ENCODE measurements around the gene CAPN9.

CAPN9 gene

DNA sequence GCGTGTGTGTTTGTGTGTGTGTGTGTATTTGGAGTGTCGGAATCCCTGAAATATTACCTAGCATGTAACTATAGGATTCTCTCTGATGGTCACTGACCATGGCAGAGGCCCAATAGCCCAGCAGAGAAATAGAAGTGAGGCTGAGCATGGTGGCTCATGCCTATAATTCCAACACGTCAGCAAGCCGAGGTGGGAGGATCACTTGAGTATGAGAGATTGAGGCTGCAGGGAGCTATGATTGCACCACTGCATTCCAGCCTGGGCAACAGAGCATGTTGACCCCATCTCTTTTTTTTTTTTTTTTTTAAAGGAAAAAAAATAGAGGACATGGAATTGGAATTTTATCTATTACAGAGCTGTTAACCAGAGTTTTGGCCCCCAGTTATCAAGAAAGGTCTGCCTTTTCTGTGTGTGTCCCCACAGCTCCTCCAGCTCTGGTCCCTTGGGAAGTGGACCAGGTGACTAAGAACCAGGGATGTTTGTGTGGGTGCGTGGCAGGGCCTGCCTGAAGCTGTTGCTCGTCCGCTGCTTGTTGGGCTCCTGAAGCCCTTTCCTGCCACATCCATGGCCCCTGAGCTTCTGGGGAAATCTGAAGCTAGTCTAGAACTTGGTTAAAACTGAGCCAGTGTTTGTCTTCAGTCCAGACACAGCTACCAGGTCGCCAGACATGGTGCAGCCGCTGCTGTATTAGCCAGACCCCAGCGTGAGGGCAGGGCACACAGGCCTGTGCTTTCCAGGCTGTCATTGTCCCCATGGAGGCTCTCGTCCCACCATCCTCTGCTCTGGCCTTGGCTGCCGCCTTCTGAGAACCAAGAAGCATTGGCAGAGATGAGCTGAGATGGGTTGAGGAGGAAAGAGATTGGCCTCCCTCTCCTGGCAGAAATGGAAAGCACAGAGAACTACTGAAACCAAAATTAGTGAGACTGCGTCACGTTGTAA, 25.5 kb downstream of the CAPN9 start:
- no peak for DNase-seq

GRCh38 chr1:230773396-230774033, 26.3 kb downstream of the CAPN9 start:
- DNase-seq: no peak

DNA sequence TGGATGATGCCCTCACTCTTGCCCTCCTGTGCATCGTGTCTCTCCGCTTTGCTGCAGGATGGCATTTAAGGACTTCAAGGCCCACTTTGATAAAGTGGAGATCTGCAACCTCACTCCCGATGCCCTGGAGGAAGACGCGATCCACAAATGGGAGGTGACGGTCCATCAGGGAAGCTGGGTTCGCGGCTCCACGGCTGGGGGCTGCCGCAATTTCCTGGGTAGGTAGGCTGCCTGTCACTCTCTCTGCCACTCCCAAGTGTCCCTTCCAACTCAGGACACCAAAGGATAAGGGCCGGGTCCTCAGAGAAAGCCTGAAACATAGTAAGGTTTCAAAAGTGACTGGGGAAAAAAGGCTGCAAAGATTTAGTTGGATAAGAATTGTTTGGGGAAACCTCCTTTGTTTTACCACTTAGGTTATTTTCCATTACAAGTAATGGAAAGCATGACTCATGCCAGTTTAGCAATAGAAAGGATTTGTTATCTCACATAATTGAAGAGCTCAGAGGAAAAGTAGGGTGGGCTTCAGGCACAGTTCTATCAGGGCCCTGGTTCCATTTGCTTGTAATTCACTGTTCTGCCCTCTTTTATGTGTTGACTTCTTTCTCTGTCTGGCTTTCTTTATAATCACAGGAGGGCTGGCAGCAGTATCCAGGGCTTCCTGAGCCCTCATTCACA, 31.9 kb downstream of the CAPN9 start:
- no peak for DNase-seq

GRCh38 chr1:230781131-230781530, 33.9 kb downstream of the CAPN9 start:
- no peak for DNase-seq

DNA sequence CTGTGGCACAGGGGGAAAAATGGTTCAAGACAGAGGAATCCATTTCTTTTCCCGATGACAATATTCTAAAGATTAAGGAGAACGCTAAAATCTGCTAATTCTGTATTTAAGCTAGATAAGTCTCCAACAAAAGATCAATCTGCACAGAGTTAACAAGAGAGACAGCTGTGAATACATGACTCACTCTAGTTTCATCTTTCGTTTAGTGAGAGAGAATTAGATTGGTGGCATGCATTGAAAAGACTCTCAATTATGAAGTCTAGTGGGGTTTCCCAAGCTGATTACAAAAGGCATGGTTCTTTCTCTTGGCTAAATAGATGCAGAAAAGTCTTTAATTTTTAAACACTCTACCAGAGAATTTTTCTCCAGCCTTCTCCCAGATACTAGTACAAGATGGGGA, 34.4 kb downstream of the CAPN9 start:
- DNase-seq: no peak

DNA sequence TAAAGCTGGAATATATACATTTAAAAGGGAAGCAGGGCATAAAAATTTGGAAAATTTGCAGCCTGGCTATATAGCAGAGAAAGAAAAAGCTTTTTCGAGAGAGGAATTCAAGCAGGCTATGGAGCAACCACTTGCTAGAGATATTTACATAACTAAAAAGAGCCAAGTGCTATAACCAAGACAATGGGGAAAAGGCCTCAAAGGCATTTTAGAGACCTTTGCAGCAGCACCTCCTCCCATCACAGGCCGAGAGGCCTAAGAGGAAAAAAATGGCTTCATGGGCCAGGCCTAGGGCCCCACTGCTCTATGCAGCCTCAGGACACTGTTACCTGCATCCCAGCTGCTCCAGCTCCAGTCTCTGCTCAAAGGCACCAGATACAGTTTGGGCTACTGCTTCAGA, 37.0 kb downstream of the CAPN9 start:
- no peak for DNase-seq

- DNase-seq: no peak
These were observed 38.6 kb downstream of the CAPN9 start for GRCh38 chr1:230785636-230786384.

DNA sequence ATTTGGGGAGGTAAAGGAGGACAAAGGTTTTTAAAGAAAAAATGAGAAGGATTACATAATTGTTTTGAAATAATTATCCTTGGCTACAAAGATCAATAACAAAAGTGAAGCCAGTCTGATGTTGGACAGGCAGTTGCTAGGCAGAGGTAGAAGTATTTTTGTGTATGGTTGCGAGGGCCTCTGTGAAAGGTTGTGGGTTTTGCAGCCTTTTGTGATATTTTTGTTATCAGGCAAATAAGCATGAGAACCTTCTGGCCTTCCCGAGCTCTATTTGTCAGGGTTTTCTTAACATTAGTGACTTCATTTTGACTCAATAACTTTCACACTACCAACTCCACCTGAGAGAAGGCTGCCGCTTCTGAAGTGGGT, 39.2 kb downstream of the CAPN9 start:
- DNase-seq: no peak

- DNase-seq: no peak
These were observed 40.3 kb downstream of the CAPN9 start for GRCh38 chr1:230787471-230787870.

GRCh38 chr1:230788561-230789275, 41.5 kb downstream of the CAPN9 start:
- DNase-seq: no peak

DNA sequence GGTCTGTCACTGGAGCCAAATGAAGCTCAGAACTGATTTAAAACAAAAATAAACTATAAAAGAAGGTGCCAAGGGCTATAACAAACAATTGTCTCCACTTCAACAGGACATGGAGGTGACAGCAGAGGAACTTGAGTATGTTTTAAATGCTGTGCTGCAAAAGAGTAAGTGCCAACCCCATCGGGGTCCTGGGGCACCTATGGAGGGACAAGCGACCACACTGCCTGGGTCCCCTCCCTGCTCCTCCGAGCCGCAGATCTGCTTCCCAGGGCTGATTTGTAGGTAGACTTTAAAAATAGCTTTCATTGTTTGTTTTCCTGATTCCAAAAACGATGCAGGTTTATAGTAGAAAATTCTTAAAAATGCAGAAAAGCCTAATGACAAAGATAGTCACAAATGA, 42.8 kb downstream of the CAPN9 start:
- DNase-seq: no peak

- DNase-seq: no peak
These were observed 44.9 kb downstream of the CAPN9 start for GRCh38 chr1:230791986-230792564.

DNA sequence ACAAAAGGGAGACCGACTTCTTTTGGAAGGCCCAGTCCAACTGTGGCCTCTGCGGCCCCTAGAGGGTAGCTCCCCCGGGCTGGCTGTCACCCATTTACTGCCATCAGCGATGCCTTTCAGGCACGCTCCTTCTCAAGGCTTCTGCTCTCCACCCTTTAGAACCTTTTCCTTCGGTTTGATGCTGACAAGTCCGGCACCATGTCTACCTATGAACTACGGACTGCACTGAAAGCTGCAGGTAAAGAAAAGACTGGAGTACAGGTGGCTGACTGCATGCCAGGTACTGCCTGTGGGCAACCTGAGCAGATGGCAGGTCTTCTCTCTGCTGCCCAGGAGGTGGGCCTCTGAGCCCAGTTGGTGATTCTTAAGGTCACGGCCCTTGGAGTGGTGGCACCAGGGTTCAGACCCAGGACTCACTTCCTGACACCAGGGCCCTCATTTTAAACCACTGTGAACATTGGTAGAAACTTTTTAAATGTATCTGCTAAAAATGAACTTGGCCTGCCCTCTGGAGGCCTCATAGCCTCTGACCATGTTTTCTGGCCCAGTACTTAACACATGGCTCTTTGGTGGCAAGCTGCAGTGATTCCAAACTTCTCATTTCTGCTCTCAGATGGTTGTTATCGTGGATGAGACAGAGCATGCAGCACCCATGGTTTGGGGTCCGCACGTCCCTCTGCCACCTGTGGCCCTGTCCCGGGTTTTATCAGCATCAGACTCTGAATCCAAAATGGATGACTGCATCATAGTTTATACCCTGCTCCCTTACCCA, 45.7 kb downstream of the CAPN9 start:
- no peak for DNase-seq

GRCh38 chr1:230793463-230793745, 46.2 kb downstream of the CAPN9 start:
- DNase-seq: no peak

- DNase-seq: no peak
These were observed 47.2 kb downstream of the CAPN9 start for GRCh38 chr1:230794431-230794830.

GRCh38 chr1:230794871-230795605, 47.9 kb downstream of the CAPN9 start:
- DNase-seq: no peak

- DNase-seq: no peak
These were observed 49.4 kb downstream of the CAPN9 start for GRCh38 chr1:230796626-230797025.

DNA sequence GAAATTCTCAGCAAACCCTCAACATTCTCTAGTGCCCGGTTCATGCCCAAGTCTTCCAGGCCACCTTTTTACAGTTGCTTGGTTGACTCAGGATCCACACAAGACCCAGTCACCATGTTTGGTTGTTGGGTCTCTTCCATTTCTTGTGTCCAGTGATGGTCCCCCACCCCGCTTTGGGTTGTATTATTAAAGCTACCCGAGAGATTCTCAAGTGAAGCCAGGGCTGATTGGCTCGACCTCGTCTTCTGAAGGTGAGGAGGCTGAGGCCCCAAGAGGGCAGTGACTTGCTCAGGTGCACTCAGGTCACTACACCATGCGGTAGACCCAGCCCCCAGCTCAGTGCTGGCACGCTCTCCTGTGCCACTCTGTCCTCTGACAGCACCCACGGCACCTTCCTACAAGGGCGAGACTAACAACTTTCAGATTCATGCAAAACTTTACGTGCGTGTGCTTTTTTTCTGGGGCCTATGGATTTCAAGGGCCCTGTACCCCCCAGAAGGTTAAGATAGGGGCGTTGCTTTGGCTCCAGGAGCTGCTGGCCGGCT, 50.3 kb downstream of the CAPN9 start:
- no peak for DNase-seq

DNA sequence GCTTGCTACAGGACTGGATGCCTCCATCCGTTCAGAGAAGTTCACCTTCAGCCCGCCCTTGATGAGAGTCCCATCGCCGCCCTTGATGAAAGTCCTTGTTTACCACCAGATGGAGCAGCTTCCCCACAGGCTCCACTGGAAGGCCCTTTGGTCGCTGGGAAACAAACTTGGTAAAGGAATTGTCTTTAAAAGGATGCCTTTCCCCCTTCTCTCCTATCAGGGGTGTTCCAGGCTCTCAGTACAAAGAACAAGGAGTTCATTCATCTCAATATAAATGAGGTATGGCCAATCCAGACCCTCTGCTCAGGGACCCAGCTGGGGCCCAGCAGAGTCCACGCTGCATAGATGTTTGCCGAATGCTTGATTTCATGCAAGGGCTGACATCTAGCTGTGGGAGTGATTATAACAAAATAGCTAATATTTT, 50.8 kb downstream of the CAPN9 start:
- DNase-seq: peak; percentile 15

DNA sequence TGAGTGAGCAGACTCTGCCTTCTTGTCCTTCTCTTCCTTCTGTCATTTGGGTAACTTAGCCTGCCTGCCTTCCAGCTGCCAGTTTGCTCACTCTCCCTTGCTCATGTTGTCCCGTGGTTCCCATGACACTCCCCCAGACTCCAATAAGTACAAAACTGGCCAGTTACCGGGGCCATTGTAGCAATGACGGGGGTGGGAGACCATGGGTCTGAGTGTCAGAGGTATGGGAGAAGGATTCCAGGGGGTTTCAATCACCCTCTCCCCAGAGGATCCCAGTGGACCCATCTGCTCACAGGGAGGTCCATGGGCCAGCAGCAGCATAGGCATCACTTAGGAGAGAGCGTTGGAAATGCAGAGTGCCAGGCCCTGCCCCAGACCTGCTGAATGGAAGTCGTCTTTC, 51.3 kb downstream of the CAPN9 start:
- DNase-seq: no peak
